Measurements from ENCODE around the gene TEAD1.

Gene TEAD1

GRCh38 chr11:12932485-12932884 lies 258.3 kb downstream of the TEAD1 start:
- in situ Hi-C loops (cut with HindIII; ENCODE audit: low pct_unique_long_range_greater_than_20kb, low sequenced_read_pairs), result no loop called here
- DNase-seq (ENCODE audit: low read depth in 1 of 2, low spot score in 1 of 2), result no peak
- TF ChIP-seq JUND (IDR thresholded peaks at IDR 0.05; ENCODE audit: low read depth), result no peak

DNA sequence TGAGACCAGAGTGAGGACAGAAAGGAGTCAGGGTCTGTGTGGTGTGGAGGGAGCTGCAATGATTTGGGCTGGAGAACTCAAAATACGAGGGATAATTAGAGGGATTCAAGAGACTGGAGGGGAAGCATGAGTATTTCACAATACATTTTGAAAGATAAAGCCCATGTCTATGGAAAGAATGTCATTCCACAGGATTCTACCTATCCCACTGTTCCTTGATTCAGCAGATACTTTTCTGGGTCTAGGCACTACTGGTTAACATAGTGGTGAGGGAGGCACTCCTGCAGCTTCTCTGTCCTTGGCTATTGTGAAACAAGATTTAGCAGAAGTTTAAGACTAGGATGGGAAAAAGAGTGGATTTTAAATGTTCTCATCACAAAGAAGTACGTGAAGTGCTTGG lies 262.0 kb downstream of the TEAD1 start:
- in situ Hi-C loops (cut with HindIII; ENCODE audit: low pct_unique_long_range_greater_than_20kb, low sequenced_read_pairs), result no loop called here

DNA sequence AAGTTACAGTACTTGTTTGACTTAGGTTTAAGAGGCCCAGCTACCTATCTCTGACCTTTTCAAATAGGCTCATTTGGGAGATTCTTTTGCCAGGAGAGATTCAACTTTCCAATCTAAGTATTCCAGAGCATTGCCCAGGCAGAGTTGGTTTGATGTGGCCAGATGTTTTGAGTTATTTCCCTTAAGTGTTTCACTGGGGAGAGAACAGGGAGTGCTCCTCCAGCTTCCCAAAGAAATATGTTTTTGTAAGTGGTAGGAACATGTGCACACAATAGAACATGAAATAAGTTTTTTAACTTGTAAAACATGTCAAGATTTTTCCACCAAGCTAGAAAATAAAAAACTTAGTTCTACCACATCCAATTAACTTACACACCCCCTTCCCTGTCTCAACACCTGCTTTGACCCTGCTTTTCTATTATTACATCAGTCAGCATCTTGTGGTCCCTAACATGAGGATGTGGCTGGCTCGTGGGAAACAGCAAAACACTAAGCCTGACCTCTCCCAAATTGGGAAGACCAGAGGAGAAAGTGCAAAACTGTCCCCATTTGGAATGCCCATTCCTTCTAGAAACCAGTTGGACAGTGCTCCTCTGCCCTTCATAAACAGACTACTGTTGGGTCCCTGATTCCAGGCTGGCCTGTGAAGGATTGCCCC lies 264.5 kb downstream of the TEAD1 start:
- in situ Hi-C loops (cut with HindIII; ENCODE audit: low pct_unique_long_range_greater_than_20kb, low sequenced_read_pairs), result no loop called here
- DNase-seq (ENCODE audit: low read depth in 1 of 2, low spot score in 1 of 2), result no peak
- no peak for TF ChIP-seq JUND (IDR thresholded peaks at IDR 0.05; ENCODE audit: low read depth)

More for the DNA sequence above, 262.0 kb downstream of the TEAD1 start:
- TF ChIP-seq JUND (IDR thresholded peaks at IDR 0.05; ENCODE audit: low read depth), result no peak
- DNase-seq (ENCODE audit: low read depth in 1 of 2, low spot score in 1 of 2), result no peak

DNA sequence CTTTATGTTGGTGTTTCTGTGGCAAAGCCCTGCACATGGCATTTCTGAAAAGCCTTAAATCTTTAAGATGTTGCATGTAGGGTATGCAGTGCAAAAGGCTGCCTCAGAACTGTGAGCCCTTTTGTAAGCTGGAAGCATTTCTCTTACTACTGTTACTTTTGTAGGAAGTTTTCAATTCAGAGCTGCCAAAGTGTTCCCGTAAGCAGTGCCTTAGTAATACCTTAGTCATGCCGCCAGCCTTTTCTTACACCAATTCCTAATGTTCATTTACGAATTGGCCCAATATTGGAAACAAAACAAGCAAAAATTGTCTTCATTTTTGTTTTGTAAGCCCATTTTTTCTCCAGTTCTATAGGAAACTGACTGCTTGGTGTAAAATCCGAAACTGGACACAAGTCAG lies 267.4 kb downstream of the TEAD1 start:
- no peak for DNase-seq (ENCODE audit: low read depth in 1 of 2, low spot score in 1 of 2)
- no peak for TF ChIP-seq JUND (IDR thresholded peaks at IDR 0.05; ENCODE audit: low read depth)
- in situ Hi-C loops (cut with HindIII; ENCODE audit: low pct_unique_long_range_greater_than_20kb, low sequenced_read_pairs), result no loop called here

- DNase-seq (ENCODE audit: low read depth in 1 of 2, low spot score in 1 of 2), result no peak
- TF ChIP-seq JUND (IDR thresholded peaks at IDR 0.05; ENCODE audit: low read depth), result no peak
- in situ Hi-C loops (cut with HindIII; ENCODE audit: low pct_unique_long_range_greater_than_20kb, low sequenced_read_pairs), result no loop called here
Observed at GRCh38 chr11:12942157-12942556, 267.9 kb downstream of the TEAD1 start.

GRCh38 chr11:12943311-12943710 lies 269.1 kb downstream of the TEAD1 start:
- DNase-seq (ENCODE audit: low read depth in 1 of 2, low spot score in 1 of 2), result no peak
- in situ Hi-C loops (cut with HindIII; ENCODE audit: low pct_unique_long_range_greater_than_20kb, low sequenced_read_pairs), result no loop called here
- TF ChIP-seq JUND (IDR thresholded peaks at IDR 0.05; ENCODE audit: low read depth), result no peak

DNA sequence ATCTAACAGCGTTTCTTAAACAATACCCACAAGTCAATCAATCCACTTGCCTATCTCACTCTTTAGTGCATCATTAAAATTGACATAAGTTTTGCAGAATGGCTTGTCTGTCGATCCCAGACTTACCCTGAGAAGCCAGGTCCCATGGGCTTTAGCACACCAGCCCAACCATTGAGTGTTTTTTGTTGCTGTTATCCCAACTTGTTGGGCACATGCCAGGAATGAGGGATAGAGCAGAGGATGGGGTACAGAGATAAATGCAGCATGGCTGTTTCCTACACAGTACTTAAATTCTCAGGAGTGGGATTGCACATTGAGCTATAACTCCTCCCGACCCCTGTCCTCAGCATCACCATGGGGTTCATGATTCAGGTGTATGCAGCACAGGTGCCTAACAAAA lies 270.7 kb downstream of the TEAD1 start:
- no peak for TF ChIP-seq JUND (IDR thresholded peaks at IDR 0.05; ENCODE audit: low read depth)
- no peak for DNase-seq (ENCODE audit: low read depth in 1 of 2, low spot score in 1 of 2)
- in situ Hi-C loops (cut with HindIII; ENCODE audit: low pct_unique_long_range_greater_than_20kb, low sequenced_read_pairs), result no loop called here

GRCh38 chr11:12949453-12949852 lies 275.2 kb downstream of the TEAD1 start:
- in situ Hi-C loops (cut with HindIII; ENCODE audit: low pct_unique_long_range_greater_than_20kb, low sequenced_read_pairs), result no loop called here
- no peak for DNase-seq (ENCODE audit: low read depth in 1 of 2, low spot score in 1 of 2)
- no peak for TF ChIP-seq JUND (IDR thresholded peaks at IDR 0.05; ENCODE audit: low read depth)

GRCh38 chr11:12950670-12951069 lies 276.4 kb downstream of the TEAD1 start:
- in situ Hi-C loops (cut with HindIII; ENCODE audit: low pct_unique_long_range_greater_than_20kb, low sequenced_read_pairs), result no loop called here
- no peak for TF ChIP-seq JUND (IDR thresholded peaks at IDR 0.05; ENCODE audit: low read depth)

DNA sequence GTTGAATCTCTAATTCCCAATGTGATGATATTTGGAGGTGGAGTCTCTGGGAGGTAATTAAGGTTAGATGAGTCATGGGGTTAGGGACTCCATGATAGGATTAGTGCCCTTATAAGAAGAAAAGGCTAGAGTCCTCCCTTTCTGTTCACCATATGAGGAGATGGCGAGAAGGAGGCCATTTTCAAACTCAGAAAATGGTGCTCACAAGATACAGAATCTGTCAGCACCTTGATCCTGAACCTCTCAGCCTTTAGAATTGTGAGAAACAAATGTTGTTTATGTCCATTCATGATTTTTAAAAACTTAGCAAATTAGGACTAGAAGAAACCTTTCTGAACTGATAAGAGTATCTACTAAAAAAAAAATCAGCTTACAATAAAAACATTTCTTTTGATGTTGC lies 277.2 kb downstream of the TEAD1 start:
- in situ Hi-C loops (cut with HindIII; ENCODE audit: low pct_unique_long_range_greater_than_20kb, low sequenced_read_pairs), result no loop called here
- no peak for DNase-seq (ENCODE audit: low read depth in 1 of 2, low spot score in 1 of 2)
- no peak for TF ChIP-seq JUND (IDR thresholded peaks at IDR 0.05; ENCODE audit: low read depth)

More at GRCh38 chr11:12950670-12951069, 276.4 kb downstream of the TEAD1 start:
- DNase-seq (ENCODE audit: low read depth in 1 of 2, low spot score in 1 of 2), result no peak

DNA sequence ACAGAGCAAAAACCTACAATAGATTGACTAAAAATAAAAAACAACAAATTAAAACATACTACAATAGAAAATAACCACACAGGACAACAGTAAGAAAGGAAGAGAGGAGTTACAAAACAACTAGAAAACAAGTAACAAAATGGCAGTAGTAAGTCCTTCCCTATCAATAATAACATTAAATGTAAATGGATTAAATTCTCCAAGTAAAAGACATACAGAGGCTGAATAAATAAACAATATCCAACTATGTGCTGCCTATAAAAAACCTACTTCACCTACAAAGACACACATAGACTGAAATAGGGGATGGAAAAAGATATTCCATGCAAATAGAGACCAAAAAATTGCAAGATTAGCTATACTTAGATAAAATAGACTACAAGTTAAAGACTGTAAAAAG lies 277.9 kb downstream of the TEAD1 start:
- DNase-seq (ENCODE audit: low read depth in 1 of 2, low spot score in 1 of 2), result no peak
- in situ Hi-C loops (cut with HindIII; ENCODE audit: low pct_unique_long_range_greater_than_20kb, low sequenced_read_pairs), result no loop called here
- TF ChIP-seq JUND (IDR thresholded peaks at IDR 0.05; ENCODE audit: low read depth), result no peak

- in situ Hi-C loops (cut with HindIII; ENCODE audit: low pct_unique_long_range_greater_than_20kb, low sequenced_read_pairs), result no loop called here
- DNase-seq (ENCODE audit: low read depth in 1 of 2, low spot score in 1 of 2), result no peak
- TF ChIP-seq JUND (IDR thresholded peaks at IDR 0.05; ENCODE audit: low read depth), result no peak
Observed at GRCh38 chr11:12958986-12959385, 284.8 kb downstream of the TEAD1 start.

DNA sequence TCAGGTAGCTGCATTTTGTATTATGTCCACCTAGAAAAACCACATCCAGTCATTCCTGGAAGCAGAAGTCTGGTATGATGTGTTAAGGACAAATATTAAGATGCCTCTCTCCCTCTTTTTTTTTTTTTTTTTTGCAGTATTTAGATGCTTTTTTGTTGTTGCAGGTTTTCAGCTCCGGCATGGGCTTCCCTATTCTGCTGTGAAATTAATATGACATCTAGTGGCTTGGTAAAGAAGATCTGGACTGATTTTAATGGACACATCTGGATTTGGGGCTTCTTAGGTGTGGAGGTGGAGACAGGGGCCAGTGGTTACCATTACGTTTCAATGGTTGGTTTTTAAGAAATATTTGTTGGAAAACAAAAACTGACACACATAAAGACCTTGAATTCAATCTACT lies 287.4 kb downstream of the TEAD1 start:
- no peak for DNase-seq (ENCODE audit: low read depth in 1 of 2, low spot score in 1 of 2)
- no peak for TF ChIP-seq JUND (IDR thresholded peaks at IDR 0.05; ENCODE audit: low read depth)
- in situ Hi-C loops (cut with HindIII; ENCODE audit: low pct_unique_long_range_greater_than_20kb, low sequenced_read_pairs), result no loop called here

- no peak for DNase-seq (ENCODE audit: low read depth in 1 of 2, low spot score in 1 of 2)
- TF ChIP-seq JUND (IDR thresholded peaks at IDR 0.05; ENCODE audit: low read depth), result no peak
- in situ Hi-C loops (cut with HindIII; ENCODE audit: low pct_unique_long_range_greater_than_20kb, low sequenced_read_pairs), result no loop called here
Observed at GRCh38 chr11:12962306-12962705, 288.1 kb downstream of the TEAD1 start.
